ENCODE data around the gene SRSF3. TPM values are rescaled to one million over a fixed set of nuclear protein-coding genes. Genes with fewer than 3 reads are reported as not detected.
A peak's percentile ranks its signal among the peaks of the same experiment; 100 is the strongest.

Gene SRSF3
- total RNA-seq, 1 experiment from 2014 or later, result 954 TPM

- Mint-ChIP-seq H3K27ac (peak overlapping the region; percentile 9 to 94 (median 80); a peak in 4 of 7 replicates), H3K36me3 (ENCODE audit: insufficient read depth in 1 of 3, low read depth in 3 of 3) (peaks cover 63 to 93% (median 92%) of the 10 kb centered on the region in 3 experiments), H3K9me3 (no peaks in the 10 kb centered on the region; a peak in 1 of 5 replicates), H3K4me1 (peaks cover 25 to 26% of the 10 kb centered on the region in 2 experiments), H3K27me3 (ENCODE audit: low read depth) (peaks cover 2% of the 10 kb centered on the region), H3K4me3 (no peak overlapping the region; a peak in 1 of 5 replicates)
- Histone ChIP-seq H2BK15ac (ENCODE audit: low read depth, low read length) (no peak overlapping the region), H3K14ac (ENCODE audit: insufficient read depth, low read length) (no peak overlapping the region), H2BK20ac (ENCODE audit: low read depth, low read length, poor library complexity, severe bottlenecking) (no peak overlapping the region), H3K4me1 (ENCODE audit: insufficient read depth, low read length) (no peaks in the 10 kb centered on the region), H2AFZ (ENCODE audit: low read length) (no peak overlapping the region), H3K9me3 (ENCODE audit: control insufficient read depth, low read depth, low read length) (no peaks in the 10 kb centered on the region), H3K79me1 (ENCODE audit: insufficient read depth, low read depth, low read length, poor library complexity, severe bottlenecking) (no peaks in the 10 kb centered on the region), H2BK5ac (ENCODE audit: insufficient read length, low read length) (no peak overlapping the region), H4K5ac (ENCODE audit: insufficient read length, low read depth, low read length) (peak overlapping the region; percentile 24), H3K27me3 (ENCODE audit: insufficient read depth, low read length) (no peaks in the 10 kb centered on the region), H3K23ac (ENCODE audit: insufficient read length, low read depth, low read length) (no peak overlapping the region), H4K91ac (ENCODE audit: insufficient read length, low read depth, low read length) (no peak overlapping the region), H4K8ac (replicated peaks; ENCODE audit: insufficient read length, low read depth, low read length) (no peak overlapping the region), H3K4ac (ENCODE audit: low read depth, low read length) (no peak overlapping the region), H2AK5ac (ENCODE audit: insufficient read length, low read length) (no peak overlapping the region), H2BK120ac (ENCODE audit: low read depth, low read length, poor library complexity, severe bottlenecking) (no peak overlapping the region), H3T11ph (ENCODE audit: low read length) (no peak overlapping the region), H2BK12ac (ENCODE audit: insufficient read length, low read depth, low read length) (no peak overlapping the region), H3K27ac (ENCODE audit: insufficient read length, low read depth, low read length) (peak overlapping the region; percentile 43), H3K4me2 (ENCODE audit: insufficient read depth, insufficient read length, low read length) (no peak overlapping the region), H3K18ac (ENCODE audit: insufficient read length, low read depth, low read length) (no peak overlapping the region), H3K79me2 (ENCODE audit: insufficient read depth, low read length) (peaks cover 2% of the 10 kb centered on the region; the same call in 1 of the 2 replicates), H3K23me2 (ENCODE audit: insufficient read length, low read depth, low read length, poor library complexity, severe bottlenecking) (no peaks in the 10 kb centered on the region), H4K20me1 (ENCODE audit: control insufficient read depth, insufficient read depth, insufficient read length) (no peaks in the 10 kb centered on the region), H3K9ac (ENCODE audit: extremely low read depth, insufficient read length, low read length) (no peak overlapping the region), H3K56ac (ENCODE audit: insufficient read length, low read depth, low read length) (no peak overlapping the region)
- TF ChIP-seq, protein P1, sequence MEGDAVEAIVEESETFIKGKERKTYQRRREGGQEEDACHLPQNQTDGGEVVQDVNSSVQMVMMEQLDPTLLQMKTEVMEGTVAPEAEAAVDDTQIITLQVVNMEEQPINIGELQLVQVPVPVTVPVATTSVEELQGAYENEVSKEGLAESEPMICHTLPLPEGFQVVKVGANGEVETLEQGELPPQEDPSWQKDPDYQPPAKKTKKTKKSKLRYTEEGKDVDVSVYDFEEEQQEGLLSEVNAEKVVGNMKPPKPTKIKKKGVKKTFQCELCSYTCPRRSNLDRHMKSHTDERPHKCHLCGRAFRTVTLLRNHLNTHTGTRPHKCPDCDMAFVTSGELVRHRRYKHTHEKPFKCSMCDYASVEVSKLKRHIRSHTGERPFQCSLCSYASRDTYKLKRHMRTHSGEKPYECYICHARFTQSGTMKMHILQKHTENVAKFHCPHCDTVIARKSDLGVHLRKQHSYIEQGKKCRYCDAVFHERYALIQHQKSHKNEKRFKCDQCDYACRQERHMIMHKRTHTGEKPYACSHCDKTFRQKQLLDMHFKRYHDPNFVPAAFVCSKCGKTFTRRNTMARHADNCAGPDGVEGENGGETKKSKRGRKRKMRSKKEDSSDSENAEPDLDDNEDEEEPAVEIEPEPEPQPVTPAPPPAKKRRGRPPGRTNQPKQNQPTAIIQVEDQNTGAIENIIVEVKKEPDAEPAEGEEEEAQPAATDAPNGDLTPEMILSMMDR (conservative IDR thresholded peaks at IDR 0.05), result no peak
- DNase-seq, result no peak
- WGBS (ENCODE audit: extremely low coverage, insufficient read length, low lambda C conversion rate), result no CpG with 5 or more reads among the region's 10 CpGs
Observed at GRCh38 chr6:36607683-36608386, 13.7 kb downstream of the SRSF3 start.
